Left ventricle myocardium inferior (tissue), 1 donor: ENCODE measurements around the gene FHIT. TPM values are rescaled to one million over a fixed set of nuclear protein-coding genes. Genes with fewer than 3 reads are reported as not detected.

Experiments used
- DNase-seq: peaks from one replicate; pipeline ENCODE4 v3.0.0-alpha.2; 2020
- H3K27ac ChIP-seq: fragments of 200-600 bp; replicated peaks from 2 replicates; pipeline ENCODE4 v1.8.0; 2021
- H3K27me3 ChIP-seq: fragments of 200-600 bp; 2 replicates; pipeline ENCODE4 v1.8.0; 2021; ENCODE audit warnings: low read depth
- H3K36me3 ChIP-seq: fragments of 200-600 bp; 2 replicates; pipeline ENCODE4 v1.8.0; 2021
- H3K4me1 ChIP-seq: fragments of 200-600 bp; 2 replicates; pipeline ENCODE4 v1.8.0; 2021
- H3K4me3 ChIP-seq: fragments of 200-600 bp; 2 replicates; pipeline ENCODE4 v1.8.0; 2021; ENCODE audit warnings: mild to moderate bottlenecking, moderate library complexity
- H3K9me3 ChIP-seq: fragments of 200-600 bp; replicated peaks from 2 replicates; pipeline ENCODE4 v1.8.0; 2021
- intact Hi-C: fragments of 100-400 bp; cut with micrococcal nuclease; formaldehyde crosslinking; loops from one replicate; pipeline ENCODE4 v1.11.0; 2022
- total RNA-seq: library from RNA; stranded (reverse); fragmentation: NEBNext Ultra II Directional; extraction: Animal tissue kit (Norgen Biotek cat#: 25700); gene quantifications from one replicate; pipeline ENCODE4 v1.2.1, GENCODE V29; 2021
- TF ChIP-seq, protein P1 (sequence below): fragments of 200-600 bp; IDR thresholded peaks from 2 replicates; pipeline ENCODE4 v1.8.0; 2021; ENCODE audit warnings: antibody characterized with exemption, mild to moderate bottlenecking, borderline replicate concordance
- donor health status: DM: no; HTN: yes; CAD: no; lungs with severe emphysema.

The FHIT gene
- total RNA-seq, 1 donor from 2014 or later: 16.0 TPM

DNA sequence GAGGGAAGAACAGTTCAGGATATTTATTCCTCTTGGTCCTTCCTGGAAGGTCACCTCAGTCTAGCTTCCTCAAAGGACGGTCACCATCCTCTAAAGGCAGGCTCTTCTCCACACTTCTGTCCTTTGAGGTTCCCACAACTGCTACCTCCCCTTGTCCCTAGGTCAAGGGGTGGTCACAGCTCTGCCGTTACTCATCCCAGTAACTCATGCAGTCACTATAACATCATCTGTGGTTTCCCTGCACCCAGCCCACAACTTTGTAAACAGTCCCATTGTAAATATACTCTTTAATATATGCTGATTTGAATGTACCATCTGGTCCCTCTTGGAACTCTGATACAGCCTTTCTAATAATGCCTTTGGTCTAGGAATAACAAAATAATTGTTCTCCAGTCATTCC, 887.4 kb downstream of the FHIT start:
- H3K27ac ChIP-seq: no peak overlapping the region
- no peak overlapping the region for H3K4me3 ChIP-seq
- intact Hi-C loops: no loop called here
- H3K9me3 ChIP-seq: peaks cover under 1% of the 10 kb centered on the region
- no peak for DNase-seq
- H3K4me1 ChIP-seq: no peaks in the 10 kb centered on the region
- TF ChIP-seq, protein P1, sequence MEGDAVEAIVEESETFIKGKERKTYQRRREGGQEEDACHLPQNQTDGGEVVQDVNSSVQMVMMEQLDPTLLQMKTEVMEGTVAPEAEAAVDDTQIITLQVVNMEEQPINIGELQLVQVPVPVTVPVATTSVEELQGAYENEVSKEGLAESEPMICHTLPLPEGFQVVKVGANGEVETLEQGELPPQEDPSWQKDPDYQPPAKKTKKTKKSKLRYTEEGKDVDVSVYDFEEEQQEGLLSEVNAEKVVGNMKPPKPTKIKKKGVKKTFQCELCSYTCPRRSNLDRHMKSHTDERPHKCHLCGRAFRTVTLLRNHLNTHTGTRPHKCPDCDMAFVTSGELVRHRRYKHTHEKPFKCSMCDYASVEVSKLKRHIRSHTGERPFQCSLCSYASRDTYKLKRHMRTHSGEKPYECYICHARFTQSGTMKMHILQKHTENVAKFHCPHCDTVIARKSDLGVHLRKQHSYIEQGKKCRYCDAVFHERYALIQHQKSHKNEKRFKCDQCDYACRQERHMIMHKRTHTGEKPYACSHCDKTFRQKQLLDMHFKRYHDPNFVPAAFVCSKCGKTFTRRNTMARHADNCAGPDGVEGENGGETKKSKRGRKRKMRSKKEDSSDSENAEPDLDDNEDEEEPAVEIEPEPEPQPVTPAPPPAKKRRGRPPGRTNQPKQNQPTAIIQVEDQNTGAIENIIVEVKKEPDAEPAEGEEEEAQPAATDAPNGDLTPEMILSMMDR: no peak
- no peaks in the 10 kb centered on the region for H3K27me3 ChIP-seq
- no peaks in the 10 kb centered on the region for H3K36me3 ChIP-seq

DNA sequence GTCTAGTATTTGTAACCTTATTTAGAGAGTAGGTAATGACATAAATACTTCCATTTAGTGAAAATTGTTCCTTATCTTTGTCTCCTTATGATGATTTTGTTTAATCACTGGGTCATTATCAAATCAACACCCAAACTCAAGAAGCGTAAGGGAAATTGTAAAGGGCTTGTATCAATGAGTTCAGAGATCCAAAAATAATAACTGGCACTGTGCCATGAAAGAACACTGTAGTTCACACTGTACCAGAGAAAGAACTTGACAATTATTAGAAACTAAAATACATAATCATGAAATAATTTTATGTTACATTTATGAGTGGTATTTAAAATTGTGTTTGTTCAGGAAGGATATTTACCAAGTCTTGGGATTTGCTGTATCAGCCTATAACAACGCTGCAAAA, 895.4 kb downstream of the FHIT start:
- DNase-seq: no peak
- H3K27me3 ChIP-seq: no peaks in the 10 kb centered on the region
- no peaks in the 10 kb centered on the region for H3K36me3 ChIP-seq
- TF ChIP-seq, protein P1: no peak
- H3K27ac ChIP-seq: no peak overlapping the region
- intact Hi-C loops: no loop called here
- no peaks in the 10 kb centered on the region for H3K9me3 ChIP-seq
- H3K4me3 ChIP-seq: no peak overlapping the region
- H3K4me1 ChIP-seq: peaks cover 9% of the 10 kb centered on the region

DNA sequence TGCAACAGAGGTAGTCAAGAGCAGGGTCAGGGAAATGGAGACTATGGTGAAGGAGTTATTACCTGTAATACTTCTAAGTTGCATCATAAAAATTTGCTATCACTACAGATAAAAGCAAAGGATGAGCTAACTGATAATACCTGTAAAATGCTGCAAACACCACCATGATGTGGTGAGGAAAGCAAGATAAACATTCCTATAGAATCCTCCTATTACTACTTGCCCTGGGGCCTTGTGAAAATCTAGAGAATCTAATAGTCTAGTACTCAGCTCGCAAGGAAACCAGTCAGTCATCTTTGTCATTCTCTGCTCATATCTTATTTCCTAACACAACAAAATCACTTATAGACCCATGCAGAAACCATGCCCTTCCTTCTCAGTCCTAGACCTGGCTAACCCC, 899.8 kb downstream of the FHIT start:
- intact Hi-C loops: no loop called here
- peaks cover 9% of the 10 kb centered on the region for H3K4me1 ChIP-seq
- TF ChIP-seq, protein P1: no peak
- H3K27me3 ChIP-seq: no peaks in the 10 kb centered on the region
- no peaks in the 10 kb centered on the region for H3K9me3 ChIP-seq
- H3K27ac ChIP-seq: no peak overlapping the region
- DNase-seq: no peak
- H3K36me3 ChIP-seq: no peaks in the 10 kb centered on the region
- H3K4me3 ChIP-seq: no peak overlapping the region

DNA sequence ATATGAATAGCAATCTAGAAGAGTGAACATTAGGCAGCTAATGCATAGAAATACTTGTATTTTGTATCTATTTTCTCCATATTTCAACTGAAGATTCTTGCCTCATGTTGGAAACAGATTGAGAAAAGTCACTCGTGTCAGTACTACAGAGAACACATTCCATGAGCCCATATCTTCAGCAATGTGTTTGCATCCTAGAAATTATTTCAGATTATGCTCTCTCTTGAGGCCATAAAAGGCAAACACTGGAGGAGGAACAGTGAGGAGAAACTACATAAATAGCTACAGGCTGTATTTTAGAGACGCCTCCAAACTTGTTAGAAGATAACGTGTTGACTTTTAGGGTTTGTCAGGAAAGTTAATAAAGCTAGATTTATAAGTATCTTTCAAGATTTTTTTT, 906.9 kb downstream of the FHIT start:
- intact Hi-C loops: no loop called here
- Histone ChIP-seq H3K4me3 (no peak overlapping the region), H3K4me1 (no peaks in the 10 kb centered on the region), H3K27me3 (no peaks in the 10 kb centered on the region), H3K9me3 (no peaks in the 10 kb centered on the region), H3K36me3 (no peaks in the 10 kb centered on the region), H3K27ac (no peak overlapping the region)
- TF ChIP-seq, protein P1: no peak
- no peak for DNase-seq

DNA sequence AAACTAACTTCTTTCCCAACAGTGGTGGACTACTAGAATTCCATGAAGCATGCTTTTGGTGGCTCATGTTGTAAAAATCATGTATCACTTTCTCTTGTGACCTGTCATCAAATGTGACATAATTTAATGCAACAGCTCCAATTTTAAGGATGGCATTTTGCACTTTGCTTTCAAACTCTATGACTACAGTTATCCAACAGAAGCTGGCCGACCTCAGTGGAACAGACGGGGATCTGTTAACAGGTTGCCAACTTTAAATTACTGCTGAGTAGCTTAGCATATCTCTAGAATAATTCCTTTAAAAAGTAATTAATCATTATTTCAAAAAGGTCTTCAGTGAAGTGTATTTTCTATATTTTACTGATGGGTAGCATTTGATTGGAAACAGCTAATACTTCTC, 907.4 kb downstream of the FHIT start:
- Histone ChIP-seq H3K4me3 (no peak overlapping the region), H3K9me3 (no peaks in the 10 kb centered on the region), H3K36me3 (no peaks in the 10 kb centered on the region), H3K27ac (no peak overlapping the region), H3K4me1 (no peaks in the 10 kb centered on the region), H3K27me3 (no peaks in the 10 kb centered on the region)
- intact Hi-C loops: no loop called here
- TF ChIP-seq, protein P1: no peak
- no peak for DNase-seq

DNA sequence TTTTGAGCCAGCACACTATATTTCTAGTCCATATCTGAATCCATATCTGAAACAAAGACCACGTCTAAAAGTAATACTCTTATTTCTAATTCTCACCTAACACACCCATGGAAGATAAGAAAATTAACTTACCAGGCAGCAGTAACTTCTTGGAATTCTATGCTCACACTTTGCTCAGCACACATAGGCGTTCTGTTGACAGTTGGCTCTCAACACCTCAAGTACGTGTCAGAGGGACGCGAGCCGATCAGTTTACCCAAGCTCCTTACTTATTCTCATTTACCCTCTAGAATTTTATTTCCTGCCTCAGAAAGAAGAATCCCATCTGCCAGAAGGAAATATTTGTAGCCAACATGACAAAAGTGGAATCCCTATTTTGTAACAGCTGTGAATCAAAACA, 911.9 kb downstream of the FHIT start:
- no peak overlapping the region for H3K4me3 ChIP-seq
- no peaks in the 10 kb centered on the region for H3K9me3 ChIP-seq
- H3K4me1 ChIP-seq: no peaks in the 10 kb centered on the region
- no peaks in the 10 kb centered on the region for H3K27me3 ChIP-seq
- no peak for DNase-seq
- H3K36me3 ChIP-seq: no peaks in the 10 kb centered on the region
- no peak overlapping the region for H3K27ac ChIP-seq
- TF ChIP-seq, protein P1: no peak
- intact Hi-C loops: no loop called here
